K562 (cell line): ENCODE data around the gene SLC9A1. TPM values are rescaled to one million over a fixed set of nuclear protein-coding genes. Genes with fewer than 3 reads are reported as not detected.

Experiments
- CHD1 ChIP-seq: fragments of 200-600 bp; sonication (generic); IDR thresholded peaks from one replicate; pipeline ENCODE4 v1.6.1; 2012; ENCODE audit warnings: mild to moderate bottlenecking, moderate library complexity, low read length, inconsistent platforms
- CTBP1 ChIP-seq: fragments of 450-650 bp; IDR thresholded peaks from 2 replicates; pipeline ENCODE4 v1.6.1; 2016; ENCODE audit warnings: borderline replicate concordance
- EP300 ChIP-seq: IDR thresholded peaks from 2 replicates; pipeline ENCODE4 v1.6.1; 2012; ENCODE audit warnings: low read length, improper control_type of control experiment
- FOS ChIP-seq: IDR thresholded peaks from 3 replicates; pipeline ENCODE4 v1.6.1; 2011; ENCODE audit not compliant: insufficient read length; ENCODE audit errors: extremely low read depth
- FOXA3 ChIP-seq, 2 experiments: fragments of 450-650 bp in 1 of 2; sonication (generic) in 1 of 2; formaldehyde crosslinking; IDR thresholded peaks in 1 of 2; conservative IDR thresholded peaks in 1 of 2; 2 replicates each; pipeline versions ENCODE4 v1.4.0 to v1.8.0; 2020 to 2022; ENCODE audit warnings: mild to moderate bottlenecking in 2 of 2, missing genetic modification reagents in 1 of 2
- GABPB1 ChIP-seq: sonication (generic); formaldehyde crosslinking; IDR thresholded peaks from 2 replicates; pipeline ENCODE4 v1.8.0; 2022; ENCODE audit warnings: mild to moderate bottlenecking, missing genetic modification reagents
- HCFC1 ChIP-seq: IDR thresholded peaks from 2 replicates; pipeline ENCODE4 v1.6.1; 2012; ENCODE audit warnings: low read depth, low read length, improper control_type of control experiment
- HEY1 ChIP-seq: fragments of 250-450 bp; sonication (Bioruptor Pico); IDR thresholded peaks from 2 replicates; pipeline ENCODE4 v1.5.0; 2020; ENCODE audit warnings: mild to moderate bottlenecking, moderate library complexity, borderline replicate concordance
- HMBOX1 ChIP-seq: sonication (generic); IDR thresholded peaks from 2 replicates; pipeline ENCODE4 v1.6.1; 2016
- HNRNPUL1 ChIP-seq: fragments of 200-400 bp; formaldehyde crosslinking; IDR thresholded peaks from 2 replicates; pipeline ENCODE4 v1.6.1; 2017; ENCODE audit warnings: low read length
- KLF10 ChIP-seq: fragments of 250-450 bp; sonication (Bioruptor Pico); IDR thresholded peaks from 2 replicates; pipeline ENCODE4 v1.6.1; 2021; ENCODE audit warnings: matching md5 sums
- NBN ChIP-seq: fragments of 450-650 bp; IDR thresholded peaks from 2 replicates; pipeline ENCODE4 v1.6.1; 2016; ENCODE audit warnings: low read depth, mild to moderate bottlenecking
- NUFIP1 ChIP-seq: fragments of 450-650 bp; IDR thresholded peaks from 2 replicates; pipeline ENCODE4 v1.6.1; 2018; ENCODE audit not compliant: partially characterized antibody
- PPARD ChIP-seq: fragments of 250-450 bp; sonication (Bioruptor Pico); IDR thresholded peaks from 2 replicates; pipeline ENCODE4 v1.8.0; 2022; ENCODE audit warnings: inconsistent platforms, mild to moderate bottlenecking, moderate library complexity
- SUPT5H ChIP-seq: fragments of 450-650 bp; IDR thresholded peaks from 2 replicates; pipeline ENCODE4 v1.6.1; 2016
- TEAD4 ChIP-seq, 2 experiments: sonication (generic) in 1 of 2; formaldehyde crosslinking in 1 of 2; IDR thresholded peaks; 2 replicates each; pipeline versions ENCODE4 v1.6.1 to v1.8.0; 2012 to 2022; ENCODE audit warnings: borderline replicate concordance in 1 of 2, inconsistent platforms in 1 of 2, low read length in 1 of 2, mild to moderate bottlenecking in 1 of 2, missing genetic modification reagents in 1 of 2
- TFAP4 ChIP-seq: sonication (generic); formaldehyde crosslinking; IDR thresholded peaks from 2 replicates; pipeline ENCODE4 v1.8.0; 2022; ENCODE audit warnings: missing genetic modification reagents, mild to moderate bottlenecking, moderate library complexity, borderline replicate concordance
- U2AF2 ChIP-seq: fragments of 200-400 bp; formaldehyde crosslinking; optimal IDR thresholded peaks from 2 replicates; pipeline ENCODE3; 2017; ENCODE audit warnings: low read depth, mild to moderate bottlenecking, low read length
- ZBTB17 ChIP-seq: fragments of 450-650 bp; formaldehyde crosslinking; IDR thresholded peaks from 2 replicates; pipeline ENCODE4 v1.4.0; 2020; ENCODE audit warnings: mild to moderate bottlenecking
- ZFX ChIP-seq: sonication (generic); formaldehyde crosslinking; IDR thresholded peaks from 2 replicates; pipeline ENCODE4 v1.8.0; 2022; ENCODE audit warnings: mild to moderate bottlenecking, missing genetic modification reagents, moderate library complexity
- ZMIZ1 ChIP-seq, 2 experiments: fragments of 150-350 bp in 1 of 2; IDR thresholded peaks; 2 replicates each; pipeline ENCODE4 v1.6.1; 2012 to 2016; ENCODE audit warnings: low read depth in 2 of 2, low read length in 2 of 2, mild to moderate bottlenecking in 1 of 2, moderate library complexity in 1 of 2
- ZNF212 ChIP-seq: fragments of 450-650 bp; formaldehyde crosslinking; IDR thresholded peaks from 2 replicates; pipeline ENCODE4 v1.4.0; 2020; ENCODE audit warnings: mild to moderate bottlenecking
- ZNF253 ChIP-seq: fragments of 250-450 bp; sonication (Bioruptor Pico); conservative IDR thresholded peaks from 2 replicates; pipeline ENCODE4 v1.6.1; 2021; ENCODE audit warnings: mild to moderate bottlenecking
- ZNF3 ChIP-seq: fragments of 250-450 bp; sonication (Bioruptor Pico); IDR thresholded peaks from 2 replicates; pipeline ENCODE4 v1.5.0; 2021; ENCODE audit warnings: mild to moderate bottlenecking, moderate library complexity
- ZNF584 ChIP-seq: fragments of 200-800 bp; sonication (Bioruptor generic); IDR thresholded peaks from 2 replicates; pipeline ENCODE4 v1.6.1; 2016; ENCODE audit warnings: low read depth, mild to moderate bottlenecking, missing genetic modification characterization, missing compliant biosample characterization
- ZNF76 ChIP-seq: fragments of 250-450 bp; sonication (Bioruptor Pico); IDR thresholded peaks from 2 replicates; pipeline ENCODE4 v1.4.0; 2020; ENCODE audit warnings: mild to moderate bottlenecking, moderate library complexity, borderline replicate concordance
- ZSCAN29 ChIP-seq: fragments of 450-650 bp; IDR thresholded peaks from 2 replicates; pipeline ENCODE4 v1.6.1; 2017
- polyA plus RNA-seq, 8 experiments: library from polyadenylated mRNA; depleted of rRNA in 4 of 8; stranded (reverse) in 5 of 8; unstranded in 3 of 8; fragments of >200 nt; fragmentation: Nextera tagmentation in 2 of 8; fragmentation: Illumina TruSeq in 1 of 8; extraction: Ambion mirVana in 2 of 8; extraction: Trizol in 1 of 8; gene quantifications; 2 replicates each; pipeline versions ENCODE4 v1.2.1 to v1.2.3, GENCODE V29; 2011 to 2014; ENCODE audit warnings: inconsistent platforms in 1 of 8, missing spikeins in 1 of 8
- total RNA-seq, 7 experiments: library from RNA; depleted of rRNA in 6 of 7; stranded (reverse); fragments of >200 nt in 6 of 7; fragmentation: Illumina TruSeq in 2 of 7; extraction: Trizol in 2 of 7; gene quantifications; 2 replicates each; pipeline versions ENCODE4 v1.2.1 to v1.2.3, GENCODE V29; 2011 to 2021; ENCODE audit warnings: low replicate concordance in 1 of 7

SLC9A1 gene
- total and polyA plus RNA-seq, 9 of the 15 experiments (the other 6 are each of a cell fraction or from before 2014, with no cell fraction given), result 0.59 to 14.4 (median 2.0) TPM

- TF ChIP-seq ZNF76 (CRISPR knock-in tag), result no peak
- TF ChIP-seq ZNF3, result no peak
- TF ChIP-seq ZNF253 (CRISPR knock-in tag), result no peak
- no peak for TF ChIP-seq TFAP4
- no peak for TF ChIP-seq SUPT5H
- no peak for TF ChIP-seq KLF10
- TF ChIP-seq FOS, result no peak
- peak; percentile 70; the same call in 1 of the 2 replicates for TF ChIP-seq NBN
- TF ChIP-seq CTBP1, result 0 out of 2 replicates have a peak, but pooled peaks have one; percentile 26
- TF ChIP-seq TEAD4 (IDR thresholded peaks at IDR 0.05; ENCODE audit: low read length), result peak; percentile 81
- TF ChIP-seq TEAD4 (CRISPR knock-in tag; IDR thresholded peaks at IDR 0.05; ENCODE audit: borderline replicate concordance), result no peak
- no peak for TF ChIP-seq GABPB1 (CRISPR knock-in tag)
- peak; percentile 84 for TF ChIP-seq EP300
- no peak for TF ChIP-seq HEY1 (CRISPR knock-in tag)
- peak in 1 of 2 experiments; percentile 53; a peak in 1 of 4 replicates for TF ChIP-seq FOXA3 (CRISPR knock-in tag; conservative IDR thresholded peaks at IDR 0.05 in 1 of 2, IDR thresholded peaks at IDR 0.05 in 1 of 2)
- TF ChIP-seq HMBOX1, result peak; percentile 49; the same call in 1 of the 2 replicates
- no peak for TF ChIP-seq HCFC1
- TF ChIP-seq U2AF2, result no peak
- peak in 1 of 2 experiments; percentile 70; a peak in 2 of 4 replicates for TF ChIP-seq ZMIZ1 (IDR thresholded peaks at IDR 0.05; ENCODE audit: low read depth in 2 of 2, low read length in 2 of 2)
- TF ChIP-seq ZNF212 (CRISPR knock-in tag), result no peak
- TF ChIP-seq NUFIP1, result no peak
- TF ChIP-seq ZFX (CRISPR knock-in tag), result no peak
- TF ChIP-seq CHD1, result no peak
- TF ChIP-seq PPARD, result no peak
- TF ChIP-seq ZNF584 (CRISPR knock-in tag), result no peak
- no peak for TF ChIP-seq ZBTB17 (CRISPR knock-in tag)
- no peak for TF ChIP-seq HNRNPUL1
- TF ChIP-seq ZSCAN29, result no peak
Measured at GRCh38 chr1:27157194-27157593, 2.3 kb upstream of the SLC9A1 start (continued).
